Measurements from ENCODE around the gene NUDCD3. TPM values are rescaled to one million over a fixed set of nuclear protein-coding genes. Genes with fewer than 3 reads are reported as not detected.

The NUDCD3 gene
- total and polyA plus RNA-seq, 4 experiments from 2014 or later = 55.2 to 108 (median 80.9) TPM

DNA sequence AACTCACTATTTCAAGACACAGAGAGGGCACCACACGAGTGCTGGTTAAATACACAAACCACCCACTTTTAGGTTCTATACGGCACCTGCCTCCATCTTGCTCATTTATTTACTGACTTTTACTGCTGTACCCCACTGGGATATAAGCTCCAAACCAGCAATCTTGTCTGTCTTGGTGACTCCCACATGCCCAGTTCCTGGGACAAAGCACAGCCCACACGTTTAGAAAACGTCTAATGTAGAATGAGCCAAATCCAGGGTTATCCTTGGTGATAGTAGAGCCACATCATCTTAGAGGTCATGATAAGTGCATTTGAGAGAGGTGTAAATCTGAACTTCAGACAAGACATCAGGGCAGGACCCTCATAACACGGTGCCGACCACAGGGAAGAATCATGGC lies 73.5 kb downstream of the NUDCD3 start:
- H3K4me3 Mint-ChIP-seq = no peak overlapping the region
- Histone ChIP-seq H3K9me3 (ENCODE audit: control insufficient read depth in 1 of 2, low read length in 2 of 2) (no peaks in the 10 kb centered on the region), H3K36me3 (ENCODE audit: insufficient read depth, low read length) (peaks cover 18% of the 10 kb centered on the region), H3K4me1 (ENCODE audit: insufficient read depth, low read length) (no peaks in the 10 kb centered on the region), H3K4me3 (ENCODE audit: low read length in 2 of 2) (no peak overlapping the region), H3K27ac (ENCODE audit: low read depth, low read length) (no peak overlapping the region), H3K27me3 (ENCODE audit: insufficient read depth, low read length) (no peaks in the 10 kb centered on the region)
- H3K27me3 Mint-ChIP-seq = no peaks in the 10 kb centered on the region
- intact Hi-C loops (cut with micrococcal nuclease) = loop anchor here (10.0 kb wide), 1 partner anchor 48 kb away; no protein-coding TSS in a partner anchor
- no peak overlapping the region for H3K27ac Mint-ChIP-seq
- ChIA-PET CTCF (ENCODE audit: partially characterized antibody) (no interaction called here), POLR2A (ENCODE audit: partially characterized antibody) (interaction anchor here (1.3 kb wide), 1 partner anchor 165 kb away, joined by 4 read pairs; the partner anchor contains the start of gene TMED4)
- no peaks in the 10 kb centered on the region for H3K9me3 Mint-ChIP-seq
- H3K4me1 Mint-ChIP-seq = peaks cover 19 to 53% (median 34%) of the 10 kb centered on the region in 4 donors
- H3K36me3 Mint-ChIP-seq = peaks cover 47 to 62% of the 10 kb centered on the region in 2 donors
- no peak for DNase-seq

DNA sequence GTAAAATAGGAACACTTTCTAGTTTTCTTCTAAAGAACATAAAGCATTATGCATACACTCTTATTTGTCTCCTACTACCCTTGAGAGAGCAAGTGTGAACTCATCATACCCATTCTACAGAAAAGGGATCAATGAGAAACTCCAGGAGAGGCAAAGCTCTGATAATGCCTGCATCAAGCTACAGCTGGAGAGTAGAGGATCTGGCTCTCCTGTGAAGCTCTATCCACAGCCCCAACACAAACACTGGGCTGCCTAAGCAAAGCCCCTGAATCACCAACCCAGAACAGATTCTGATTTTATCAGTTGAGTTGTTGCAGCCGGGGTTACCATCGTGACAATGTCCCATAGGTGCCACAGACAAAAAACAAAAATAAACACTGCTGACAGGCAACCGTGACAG lies 74.9 kb downstream of the NUDCD3 start:
- peaks cover 18% of the 10 kb centered on the region for H3K36me3 ChIP-seq (ENCODE audit: insufficient read depth, low read length)
- CTCF ChIA-PET (ENCODE audit: partially characterized antibody) = no interaction called here
- H3K4me3 ChIP-seq (ENCODE audit: low read length in 2 of 2) = no peak overlapping the region
- Mint-ChIP-seq H3K36me3 (peaks cover 53 to 69% of the 10 kb centered on the region in 2 donors), H3K4me1 (peaks cover 14 to 39% (median 27%) of the 10 kb centered on the region in 4 donors), H3K27me3 (no peaks in the 10 kb centered on the region), H3K27ac (peak overlapping the region in 2 of 7 donors; percentile 11 to 53), H3K9me3 (peaks cover 0 to 3% (median 0%) of the 10 kb centered on the region in 8 donors), H3K4me3 (no peak overlapping the region)
- intact Hi-C loops (cut with micrococcal nuclease) = loop anchor here (10.0 kb wide), 1 partner anchor 49 kb away; no protein-coding TSS in a partner anchor
- no peaks in the 10 kb centered on the region for H3K27me3 ChIP-seq (ENCODE audit: insufficient read depth, low read length)
- no peak overlapping the region for H3K27ac ChIP-seq (ENCODE audit: low read depth, low read length)
- POLR2A ChIA-PET (ENCODE audit: partially characterized antibody) = no interaction called here
- no peaks in the 10 kb centered on the region for H3K9me3 ChIP-seq (ENCODE audit: control insufficient read depth in 1 of 2, low read length in 2 of 2)
- DNase-seq = no peak
- H3K4me1 ChIP-seq (ENCODE audit: insufficient read depth, low read length) = no peaks in the 10 kb centered on the region

GRCh38 chr7:44415047-44415446 lies 75.4 kb downstream of the NUDCD3 start:
- CTCF ChIA-PET (ENCODE audit: partially characterized antibody) = no interaction called here
- Histone ChIP-seq H3K4me1 (ENCODE audit: insufficient read depth, low read length) (no peaks in the 10 kb centered on the region), H3K27ac (ENCODE audit: low read depth, low read length) (no peak overlapping the region), H3K27me3 (ENCODE audit: insufficient read depth, low read length) (no peaks in the 10 kb centered on the region), H3K9me3 (ENCODE audit: control insufficient read depth in 1 of 2, low read length in 2 of 2) (no peaks in the 10 kb centered on the region), H3K4me3 (ENCODE audit: low read length in 2 of 2) (no peak overlapping the region), H3K36me3 (ENCODE audit: insufficient read depth, low read length) (peaks cover 18% of the 10 kb centered on the region)
- Mint-ChIP-seq H3K36me3 (peaks cover 54 to 66% of the 10 kb centered on the region in 2 donors), H3K27me3 (no peaks in the 10 kb centered on the region), H3K4me3 (no peak overlapping the region), H3K4me1 (peaks cover 10 to 36% (median 23%) of the 10 kb centered on the region in 4 donors), H3K9me3 (peaks cover 0 to 3% (median 0%) of the 10 kb centered on the region in 8 donors), H3K27ac (peak overlapping the region in 1 of 7 donors; percentile 44)
- POLR2A ChIA-PET (ENCODE audit: partially characterized antibody) = no interaction called here
- intact Hi-C loops (cut with micrococcal nuclease) = loop anchor here (10.0 kb wide), 1 partner anchor 50 kb away; no protein-coding TSS in a partner anchor
- no peak for DNase-seq

DNA sequence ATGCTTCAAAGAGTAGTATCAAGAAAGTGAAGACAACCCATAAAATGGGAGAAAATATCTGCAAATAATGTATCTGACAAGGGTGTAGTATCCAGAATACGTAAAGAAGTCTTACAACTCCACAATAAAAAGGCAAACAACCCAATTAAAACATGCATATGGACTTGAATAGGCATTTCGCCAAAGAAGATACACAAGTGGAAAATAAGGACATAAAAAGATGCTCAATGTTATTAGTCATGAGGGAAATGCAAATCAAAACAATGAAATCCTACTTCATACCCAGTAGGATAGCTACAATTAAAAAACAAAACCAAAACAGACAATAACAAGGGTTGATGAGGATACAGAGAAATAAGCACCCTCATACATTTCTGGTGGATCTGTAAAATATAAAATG lies 79.2 kb downstream of the NUDCD3 start:
- Mint-ChIP-seq H3K36me3 (peaks cover 46 to 53% of the 10 kb centered on the region in 2 donors), H3K4me3 (no peak overlapping the region), H3K9me3 (peaks cover 0 to 3% (median 0%) of the 10 kb centered on the region in 8 donors), H3K27ac (no peak overlapping the region), H3K27me3 (no peaks in the 10 kb centered on the region), H3K4me1 (peaks cover 21 to 44% (median 26%) of the 10 kb centered on the region in 4 donors)
- no peaks in the 10 kb centered on the region for H3K27me3 ChIP-seq (ENCODE audit: insufficient read depth, low read length)
- H3K4me1 ChIP-seq (ENCODE audit: insufficient read depth, low read length) = no peaks in the 10 kb centered on the region
- intact Hi-C loops (cut with micrococcal nuclease) = loop anchor here (10.0 kb wide), 1 partner anchor 53 kb away; no protein-coding TSS in a partner anchor
- H3K27ac ChIP-seq (ENCODE audit: low read depth, low read length) = no peak overlapping the region
- H3K9me3 ChIP-seq (ENCODE audit: control insufficient read depth in 1 of 2, low read length in 2 of 2) = no peaks in the 10 kb centered on the region
- POLR2A ChIA-PET (ENCODE audit: partially characterized antibody) = no interaction called here
- H3K36me3 ChIP-seq (ENCODE audit: insufficient read depth, low read length) = no peaks in the 10 kb centered on the region
- H3K4me3 ChIP-seq (ENCODE audit: low read length in 2 of 2) = no peak overlapping the region
- no peak for DNase-seq
- CTCF ChIA-PET (ENCODE audit: partially characterized antibody) = no interaction called here

- Histone ChIP-seq H3K9me3 (ENCODE audit: control insufficient read depth in 1 of 2, low read length in 2 of 2) (no peaks in the 10 kb centered on the region), H3K27me3 (ENCODE audit: insufficient read depth, low read length) (no peaks in the 10 kb centered on the region), H3K27ac (ENCODE audit: low read depth, low read length) (no peak overlapping the region), H3K4me3 (ENCODE audit: low read length in 2 of 2) (no peak overlapping the region), H3K36me3 (ENCODE audit: insufficient read depth, low read length) (peaks cover 12% of the 10 kb centered on the region), H3K4me1 (ENCODE audit: insufficient read depth, low read length) (no peaks in the 10 kb centered on the region)
- Mint-ChIP-seq H3K4me3 (no peak overlapping the region), H3K4me1 (peaks cover 17 to 30% (median 19%) of the 10 kb centered on the region in 4 donors), H3K36me3 (peaks cover 44 to 54% of the 10 kb centered on the region in 2 donors), H3K9me3 (peaks cover 0 to 3% (median 0%) of the 10 kb centered on the region in 8 donors), H3K27me3 (no peaks in the 10 kb centered on the region), H3K27ac (peak overlapping the region in 1 of 7 donors; percentile 3)
- no peak for DNase-seq
- intact Hi-C loops (cut with micrococcal nuclease) = no loop called here
- ChIA-PET POLR2A (ENCODE audit: partially characterized antibody) (no interaction called here), CTCF (ENCODE audit: partially characterized antibody) (no interaction called here)
These were observed 81.9 kb downstream of the NUDCD3 start for GRCh38 chr7:44408596-44408995.

GRCh38 chr7:44403775-44404174 lies 86.7 kb downstream of the NUDCD3 start:
- peaks cover 26 to 64% of the 10 kb centered on the region in 2 donors for H3K36me3 Mint-ChIP-seq
- Histone ChIP-seq H3K27me3 (ENCODE audit: insufficient read depth, low read length) (no peaks in the 10 kb centered on the region), H3K27ac (ENCODE audit: low read depth, low read length) (no peak overlapping the region), H3K4me1 (ENCODE audit: insufficient read depth, low read length) (no peaks in the 10 kb centered on the region), H3K9me3 (ENCODE audit: control insufficient read depth in 1 of 2, low read length in 2 of 2) (no peaks in the 10 kb centered on the region), H3K4me3 (ENCODE audit: low read length in 2 of 2) (no peak overlapping the region), H3K36me3 (ENCODE audit: insufficient read depth, low read length) (peaks cover 30% of the 10 kb centered on the region)
- ChIA-PET POLR2A (ENCODE audit: partially characterized antibody) (no interaction called here), CTCF (ENCODE audit: partially characterized antibody) (no interaction called here)
- peaks cover 0 to 22% (median 6%) of the 10 kb centered on the region in 4 donors for H3K4me1 Mint-ChIP-seq
- no peaks in the 10 kb centered on the region for H3K27me3 Mint-ChIP-seq
- no peak overlapping the region for H3K4me3 Mint-ChIP-seq
- intact Hi-C loops (cut with micrococcal nuclease) = no loop called here
- no peaks in the 10 kb centered on the region for H3K9me3 Mint-ChIP-seq
- no peak for DNase-seq
- peak overlapping the region in 2 of 7 donors; percentile 8 to 70 for H3K27ac Mint-ChIP-seq

GRCh38 chr7:44403176-44403759 lies 87.2 kb downstream of the NUDCD3 start:
- no peaks in the 10 kb centered on the region for H3K27me3 ChIP-seq (ENCODE audit: insufficient read depth, low read length)
- DNase-seq = no peak
- Mint-ChIP-seq H3K27ac (peak overlapping the region in 2 of 7 donors; percentile 8 to 37), H3K36me3 (peaks cover 31 to 69% of the 10 kb centered on the region in 2 donors), H3K4me3 (no peak overlapping the region), H3K9me3 (no peaks in the 10 kb centered on the region), H3K4me1 (peaks cover 0 to 17% (median 8%) of the 10 kb centered on the region in 4 donors), H3K27me3 (no peaks in the 10 kb centered on the region)
- peaks cover 30% of the 10 kb centered on the region for H3K36me3 ChIP-seq (ENCODE audit: insufficient read depth, low read length)
- intact Hi-C loops (cut with micrococcal nuclease) = no loop called here
- CTCF ChIA-PET (ENCODE audit: partially characterized antibody) = no interaction called here
- H3K4me3 ChIP-seq (ENCODE audit: low read length in 2 of 2) = no peak overlapping the region
- no peaks in the 10 kb centered on the region for H3K4me1 ChIP-seq (ENCODE audit: insufficient read depth, low read length)
- POLR2A ChIA-PET (ENCODE audit: partially characterized antibody) = no interaction called here
- no peaks in the 10 kb centered on the region for H3K9me3 ChIP-seq (ENCODE audit: control insufficient read depth in 1 of 2, low read length in 2 of 2)
- H3K27ac ChIP-seq (ENCODE audit: low read depth, low read length) = no peak overlapping the region
